ENCODE data around the gene UNC5B.
"Not testable (repeated sequence)": the region's sequence is repeated elsewhere in the genome, so short reads cannot be mapped to it uniquely, and the experiment has no call there.

Gene UNC5B

DNA sequence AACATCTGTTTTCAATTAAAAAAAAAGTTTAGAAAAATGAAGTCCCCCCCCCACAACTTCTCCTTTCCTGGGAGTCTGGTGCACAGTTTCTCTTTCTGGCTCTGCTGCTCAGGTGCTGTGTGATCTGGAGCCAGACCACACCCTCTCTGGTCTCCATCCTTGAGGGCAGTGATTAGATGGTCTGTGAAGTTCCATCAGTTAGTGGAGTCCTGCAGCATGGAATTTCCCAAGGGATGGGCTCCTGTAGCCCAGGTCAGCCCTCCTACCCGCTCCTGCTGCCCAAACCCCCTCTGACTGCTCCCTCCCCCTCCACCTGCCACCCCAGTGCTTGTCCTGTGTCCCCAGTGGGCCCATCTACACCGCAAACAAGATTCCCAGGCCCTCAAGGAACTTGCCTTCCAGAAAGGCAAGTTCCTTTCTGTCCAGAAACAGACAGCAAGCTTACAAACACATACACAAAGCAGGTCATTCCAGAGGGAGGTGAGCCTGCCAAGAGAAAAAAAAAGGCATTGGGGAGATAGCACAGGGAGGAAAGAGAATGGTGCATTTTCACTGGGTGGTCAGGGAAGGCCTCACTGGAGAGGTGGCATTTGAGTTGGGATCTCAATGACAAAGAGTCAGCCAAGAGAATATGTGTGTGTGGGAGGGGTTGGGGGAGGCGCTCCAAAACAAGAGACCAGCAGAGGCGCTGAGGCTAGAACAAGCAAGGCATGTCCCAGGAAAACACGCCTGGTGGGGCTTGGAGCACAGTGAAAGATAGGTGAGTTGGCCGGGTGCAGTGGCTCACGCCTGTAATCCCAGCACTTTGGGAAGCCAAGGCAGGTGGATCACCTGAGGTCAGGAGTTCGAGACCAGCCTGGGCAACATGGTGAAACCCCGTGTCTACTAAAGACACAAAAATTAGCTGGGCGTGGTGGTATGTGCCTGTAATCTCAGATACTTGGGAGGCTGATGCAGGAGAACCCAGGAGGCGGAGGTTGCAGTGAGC, 57.2 kb downstream of the UNC5B start:
- no peak for DNase-seq

DNA sequence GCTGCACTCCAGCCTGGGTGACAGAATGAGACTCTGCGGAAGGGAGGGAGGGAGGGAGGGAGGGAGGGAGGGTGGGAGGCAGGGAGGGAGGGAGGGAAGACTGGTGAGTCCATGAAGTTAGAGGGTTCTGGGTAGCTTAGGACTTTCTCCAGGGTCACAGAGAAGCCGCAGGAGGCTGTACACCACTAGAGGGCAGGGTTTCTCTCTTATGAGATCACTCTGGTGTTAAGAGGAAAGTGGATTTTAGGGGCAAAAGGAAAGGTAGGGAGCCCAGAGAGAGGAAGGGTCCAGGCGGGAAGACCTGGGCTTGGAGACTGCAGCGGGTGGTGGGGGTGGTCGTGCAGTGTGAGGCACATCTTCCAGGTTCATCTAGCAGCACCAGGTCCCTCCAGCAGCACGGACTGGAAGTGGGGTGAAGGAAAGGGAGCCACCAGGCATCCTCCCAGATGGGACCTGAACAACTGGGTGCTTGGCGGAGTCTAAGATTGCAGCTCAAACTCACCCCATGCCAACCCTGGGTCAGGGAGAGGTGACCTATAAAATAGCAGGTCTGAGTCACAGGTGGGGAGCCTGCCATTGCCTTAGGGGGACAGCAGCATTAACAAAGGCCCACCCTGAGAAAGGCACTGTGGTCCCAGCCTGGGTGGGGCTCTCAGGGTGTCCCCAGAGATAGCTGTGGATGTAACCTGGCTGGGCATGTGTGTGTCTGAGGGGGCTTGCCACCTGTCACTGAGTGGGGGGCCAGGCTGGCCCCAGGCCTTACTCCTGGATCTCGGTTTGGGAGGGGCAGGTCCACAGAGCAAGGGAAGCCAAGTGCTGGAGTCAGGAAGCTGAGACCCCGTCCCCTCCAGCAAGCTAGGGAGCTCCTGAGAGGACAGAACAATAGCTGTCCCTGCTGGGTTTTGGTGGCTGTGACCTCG, 58.2 kb downstream of the UNC5B start:
- peak; percentile 27 for DNase-seq

DNA sequence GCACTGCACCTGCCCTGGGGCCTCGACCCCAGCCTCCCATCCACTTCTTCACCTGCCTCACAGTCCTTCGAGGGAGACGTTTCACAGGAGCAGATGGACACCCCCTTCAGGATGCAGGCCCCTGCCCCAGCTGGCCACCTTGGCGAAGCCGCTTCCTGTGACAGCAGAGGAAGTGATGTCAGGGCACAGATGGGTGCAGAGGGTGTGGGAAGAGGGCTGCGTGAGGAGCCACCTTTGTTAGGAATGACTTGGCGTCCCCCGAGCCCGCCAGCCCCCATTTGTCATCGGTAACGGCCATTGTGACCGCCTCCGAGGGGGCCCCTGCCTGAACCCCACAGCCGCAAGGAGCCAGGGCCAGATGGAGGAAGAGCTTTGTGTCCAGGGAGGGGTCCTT, 59.3 kb downstream of the UNC5B start:
- DNase-seq, result no peak

GRCh38 chr10:71272056-71272771, 59.8 kb downstream of the UNC5B start:
- DNase-seq, result no peak

DNA sequence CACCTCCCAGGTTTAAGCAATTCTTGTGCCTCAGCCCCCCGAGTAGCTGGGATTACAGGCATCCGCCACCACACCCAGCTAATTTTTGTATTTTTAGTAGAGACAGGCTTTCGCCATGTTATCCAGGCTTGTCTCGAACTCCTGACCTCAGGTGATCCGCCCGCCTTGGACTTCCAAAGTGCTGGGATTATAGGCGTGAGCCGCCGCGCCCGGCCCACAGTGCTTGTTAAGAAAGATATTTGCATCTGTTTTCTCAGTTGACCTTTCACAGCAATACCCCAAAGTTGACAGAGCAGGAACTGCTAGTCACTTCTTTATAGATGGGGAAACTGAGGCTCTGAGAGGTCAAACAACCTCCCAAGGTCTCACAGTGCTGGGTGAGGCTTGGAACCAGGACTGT, 60.6 kb downstream of the UNC5B start:
- not testable (repeated sequence) for DNase-seq

DNA sequence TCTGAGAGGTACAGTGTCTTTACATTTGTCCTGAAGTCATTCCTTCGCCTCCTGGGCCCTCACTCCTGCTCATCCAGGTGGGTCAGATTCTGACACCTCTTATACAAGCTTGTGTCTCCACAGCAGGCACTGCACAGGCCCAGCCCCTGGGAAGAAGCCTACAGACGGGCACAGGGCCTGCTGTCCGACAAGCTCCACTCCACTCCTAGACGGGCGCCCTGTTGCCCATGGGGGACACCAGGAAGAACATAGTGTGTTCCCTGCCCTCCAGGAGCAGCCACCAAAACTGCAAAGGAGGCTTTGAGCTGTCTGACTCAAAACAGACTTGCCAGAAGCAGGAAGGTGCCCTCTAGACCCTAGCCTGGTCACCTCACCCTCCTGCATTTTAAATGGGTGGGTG, 61.1 kb downstream of the UNC5B start:
- no peak for DNase-seq

DNA sequence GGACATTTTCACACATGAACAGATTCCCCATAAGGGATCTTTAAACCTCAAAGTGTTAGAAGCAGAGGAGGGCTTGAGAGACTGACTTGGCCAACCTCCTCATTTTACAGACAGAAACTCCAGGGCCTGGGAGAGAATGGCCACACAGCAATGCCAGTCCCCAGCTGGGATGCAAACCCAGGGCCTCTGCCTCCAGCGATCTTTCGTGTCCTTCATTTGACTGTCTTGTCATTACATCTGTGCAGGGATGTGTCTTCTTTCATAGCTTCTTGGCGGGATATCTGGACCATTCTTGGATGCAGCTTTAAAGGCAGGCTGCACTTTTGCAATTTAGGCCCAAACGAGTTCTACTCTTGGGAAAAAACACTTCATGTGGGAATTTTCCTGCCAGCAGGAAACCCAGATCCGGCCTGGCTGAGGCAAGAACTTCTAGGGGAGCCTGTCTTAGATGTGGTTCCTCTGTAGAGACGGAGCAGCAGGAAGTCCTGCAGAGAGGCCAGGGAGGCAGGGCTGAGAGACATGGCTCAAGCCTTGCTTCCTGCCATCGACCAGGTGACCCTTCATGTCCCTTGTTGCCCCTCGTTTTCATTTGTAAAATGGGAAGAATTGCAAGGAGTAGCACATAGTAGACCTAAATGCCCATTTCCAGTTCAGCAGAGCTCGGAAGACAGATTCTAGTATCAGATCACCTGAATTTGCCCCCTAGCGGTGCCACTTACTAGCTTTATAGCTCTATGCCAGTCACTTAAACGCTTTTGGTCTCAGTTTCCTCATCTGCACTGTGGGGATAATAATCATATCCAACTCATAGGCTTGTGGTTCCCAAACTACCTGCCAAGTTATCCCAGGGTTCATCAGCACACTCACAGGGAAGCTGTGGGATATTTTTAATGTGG, 62.8 kb downstream of the UNC5B start:
- DNase-seq, result no peak

GRCh38 chr10:71276873-71277272, 64.5 kb downstream of the UNC5B start:
- peak; percentile 10 for DNase-seq

- DNase-seq, result no peak
Measured at GRCh38 chr10:71277914-71278665, 65.7 kb downstream of the UNC5B start.

- DNase-seq, result no peak
Measured at GRCh38 chr10:71278691-71279588, 66.6 kb downstream of the UNC5B start.

GRCh38 chr10:71279590-71280170, 67.3 kb downstream of the UNC5B start:
- DNase-seq, result no peak

- DNase-seq, result no peak
Measured at GRCh38 chr10:71280216-71280615, 67.8 kb downstream of the UNC5B start.

GRCh38 chr10:71280825-71281224, 68.5 kb downstream of the UNC5B start:
- no peak for DNase-seq

GRCh38 chr10:71281646-71282322, 69.4 kb downstream of the UNC5B start:
- no peak for DNase-seq

DNA sequence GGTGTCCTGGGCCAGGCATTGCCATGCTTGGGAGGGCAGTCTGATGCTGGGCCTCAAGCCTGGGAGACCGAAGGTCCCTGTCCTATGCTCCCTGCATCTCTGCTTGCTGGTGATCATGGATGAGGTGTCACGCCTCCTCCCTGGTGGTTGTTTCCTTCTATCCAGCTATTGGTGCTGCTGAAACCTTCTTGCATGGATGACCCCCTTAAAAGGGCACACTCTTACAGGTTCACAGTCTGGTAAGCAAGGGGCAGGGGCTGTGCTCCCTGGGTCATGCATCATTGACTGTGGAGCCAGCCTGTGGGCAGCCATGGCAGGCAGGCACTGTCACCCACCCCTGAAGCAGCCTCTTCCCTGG, 69.9 kb downstream of the UNC5B start:
- DNase-seq, result no peak

- no peak for DNase-seq
Measured at GRCh38 chr10:71283410-71283809, 71.0 kb downstream of the UNC5B start.

DNA sequence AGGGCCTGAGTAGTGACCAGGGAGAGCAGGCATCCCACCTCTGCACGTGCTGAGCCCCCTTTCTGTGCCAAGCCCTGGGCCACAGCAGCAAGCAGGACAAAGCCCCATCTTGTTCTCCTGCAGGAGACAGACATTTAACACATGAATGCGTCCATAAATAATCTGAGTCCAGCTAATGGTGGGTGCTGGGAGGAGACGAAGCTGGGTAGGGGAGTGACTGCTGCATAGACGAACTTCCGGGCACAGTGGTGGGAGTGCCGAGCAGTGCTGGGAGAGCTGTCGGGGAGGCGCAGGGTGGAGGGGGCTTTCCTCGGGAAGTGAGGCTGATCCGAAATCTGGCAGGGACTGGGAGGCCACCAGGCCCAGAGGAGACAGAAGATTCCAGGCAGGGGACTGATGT, 71.5 kb downstream of the UNC5B start:
- no peak for DNase-seq

GRCh38 chr10:71284544-71285179, 72.3 kb downstream of the UNC5B start:
- DNase-seq, result no peak

GRCh38 chr10:71285180-71285545, 72.8 kb downstream of the UNC5B start:
- peak; percentile 25 for DNase-seq
